HG02610 (cell line): ENCODE data around the gene KLF1.
"Not testable (repeated sequence)": the region's sequence is repeated elsewhere in the genome, so short reads cannot be mapped to it uniquely, and the experiment has no call there.

Source experiments
- ATAC-seq: cut with Tn5 transposase; IDR thresholded peaks from one replicate; pipeline ENCODE4 v1.9.1; 2021; ENCODE audit warnings: mild to moderate bottlenecking, moderate library complexity; ENCODE audit not compliant: unreplicated experiment

Gene KLF1

DNA sequence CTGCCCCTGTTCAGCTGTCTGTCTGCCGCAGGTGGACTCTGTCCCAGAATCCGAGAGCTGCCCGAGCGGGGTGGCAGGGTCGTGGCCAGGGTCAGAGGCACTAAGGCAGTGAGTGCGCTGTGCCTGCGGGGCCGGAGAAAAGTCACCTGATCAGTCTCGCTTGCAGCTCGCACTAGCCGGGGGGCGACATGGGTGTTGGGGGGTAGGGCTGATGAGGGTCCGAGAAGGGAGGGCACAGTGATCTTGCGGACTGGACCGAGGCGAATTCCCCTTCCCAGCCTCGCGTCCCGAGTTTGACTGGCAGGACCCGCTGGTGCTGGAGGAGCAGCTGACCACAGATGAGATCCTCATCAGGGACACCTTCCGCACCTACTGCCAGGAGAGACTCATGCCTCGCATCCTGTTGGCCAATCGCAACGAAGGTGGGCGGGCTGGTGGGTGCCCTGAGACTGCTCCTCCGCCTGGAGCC is 4.6 kb upstream of the KLF1 start:
- no peak for ATAC-seq

DNA sequence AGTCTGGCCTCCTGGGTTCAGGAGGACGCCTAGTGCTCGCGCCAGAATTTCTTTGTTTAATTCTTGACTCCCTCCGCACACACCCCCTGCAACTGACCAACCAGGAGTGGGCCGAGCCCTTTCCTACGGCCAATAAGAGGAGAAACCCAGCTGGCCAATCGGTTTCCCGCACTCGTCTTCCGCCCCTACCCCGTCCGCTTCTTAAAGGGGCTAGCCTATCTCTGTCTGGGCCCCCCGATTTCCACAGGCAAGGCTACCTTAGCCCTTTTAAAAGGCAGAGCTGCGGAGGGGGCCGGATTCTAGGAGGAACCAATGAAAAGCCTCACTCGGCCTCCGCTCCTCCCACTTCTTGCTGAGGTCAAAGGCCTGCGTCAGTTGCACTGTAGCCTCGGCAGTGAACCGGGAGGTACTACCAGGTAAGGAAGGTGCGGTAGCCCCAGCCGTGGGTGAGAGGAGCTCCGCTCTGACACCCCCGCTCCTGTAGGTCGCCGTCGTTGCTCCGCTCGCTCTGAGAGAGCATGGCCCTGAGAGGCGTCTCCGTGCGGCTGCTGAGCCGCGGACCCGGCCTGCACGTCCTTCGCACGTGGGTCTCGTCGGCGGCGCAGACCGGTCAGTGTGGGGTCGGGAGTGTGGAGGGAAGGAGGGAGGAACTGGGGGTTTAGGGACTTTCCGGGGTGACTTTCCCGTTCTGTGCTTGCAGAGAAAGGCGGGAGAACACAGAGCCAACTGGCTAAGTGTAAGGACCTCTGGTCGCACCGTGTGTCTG is 4.0 kb upstream of the KLF1 start, which contains the start of gene GCDH:
Gene GCDH, plus strand, starts transcription at position 374 of the 766 bp plus-strand sequence. Its CDS starts 145 bp downstream, at position 519.
- peak; percentile 92 for ATAC-seq

- not testable (repeated sequence) for ATAC-seq
Measured at GRCh38 chr19:12890299-12890786, 3.3 kb upstream of the KLF1 start.

DNA sequence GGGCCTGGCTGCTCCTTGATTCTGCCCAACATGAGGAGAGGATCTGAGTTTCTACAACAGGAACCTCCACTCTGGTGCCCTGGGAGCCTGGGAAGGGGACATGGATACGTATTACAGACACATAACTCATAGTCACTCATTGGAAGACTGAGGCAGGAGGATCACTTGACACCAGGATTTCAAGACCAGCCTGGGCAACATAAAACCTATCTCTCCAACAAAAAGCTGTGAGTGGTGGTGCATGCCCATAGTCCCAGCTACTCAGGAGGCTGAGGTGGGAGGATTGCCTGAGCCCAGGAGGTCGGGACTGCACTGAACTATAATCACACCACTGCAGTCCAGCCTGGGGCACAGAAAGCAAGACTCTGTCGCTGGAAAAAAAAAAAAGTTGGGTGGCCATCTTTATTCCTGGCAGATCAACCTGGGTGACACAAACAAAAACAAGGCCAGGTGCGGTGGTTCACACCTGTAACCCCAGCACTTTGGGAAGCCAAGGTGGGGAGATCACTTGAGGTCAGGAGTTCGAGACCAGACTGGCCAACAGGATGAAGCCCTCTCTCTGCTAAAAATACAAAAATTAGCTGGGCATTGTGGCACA is 1.1 kb upstream of the KLF1 start:
- no peak for ATAC-seq

GRCh38 chr19:12886651-12886968 is 391 bp downstream of the KLF1 start:
- no peak for ATAC-seq

GRCh38 chr19:12885749-12886650 is 1.0 kb downstream of the KLF1 start:
- no peak for ATAC-seq

DNA sequence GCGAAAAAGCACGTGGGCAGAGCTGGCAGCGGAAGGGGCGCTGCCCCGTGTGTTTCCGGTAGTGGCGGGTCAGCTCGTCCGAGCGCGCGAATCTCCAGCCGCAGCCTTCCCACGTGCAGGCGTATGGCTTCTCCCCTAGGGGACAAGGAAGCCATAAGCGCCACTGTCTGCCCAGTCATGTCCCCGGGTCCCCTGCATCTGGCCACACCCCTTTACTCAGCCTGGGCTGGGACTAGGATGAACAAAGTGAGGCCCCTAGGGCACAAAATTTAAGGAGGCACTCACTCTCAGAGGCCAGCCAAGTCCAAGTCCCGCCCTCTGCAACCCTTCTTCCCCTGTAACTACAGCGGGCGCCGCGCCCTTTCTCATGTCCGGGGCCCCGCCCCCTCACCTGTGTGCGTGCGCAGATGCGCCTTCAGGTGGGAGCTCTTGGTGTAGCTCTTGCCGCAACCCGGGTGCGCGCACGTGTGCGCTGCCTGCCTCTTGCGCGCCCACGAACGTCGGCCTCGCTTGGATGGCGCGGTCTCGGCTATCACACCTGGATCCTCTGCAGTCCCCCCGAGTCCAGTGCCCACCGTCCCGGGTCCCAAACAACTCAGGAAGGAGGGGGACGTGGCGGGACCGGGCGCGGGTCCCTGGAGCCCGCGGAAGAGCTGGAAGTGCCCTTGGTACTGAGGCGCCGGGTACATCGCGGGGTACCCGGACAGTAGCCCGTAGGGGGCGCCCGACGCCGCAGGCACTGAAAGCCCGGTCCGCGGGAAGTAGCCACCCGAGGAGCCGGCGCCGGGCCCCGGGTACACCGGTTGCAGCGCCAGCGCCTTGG is 1.9 kb downstream of the KLF1 start:
- no peak for ATAC-seq

- ATAC-seq: no peak
Measured at GRCh38 chr19:12884627-12884925, 2.4 kb downstream of the KLF1 start.

- no peak for ATAC-seq
Measured at GRCh38 chr19:12884202-12884601, 2.8 kb downstream of the KLF1 start.

GRCh38 chr19:12882589-12882988 is 4.4 kb downstream of the KLF1 start:
- no peak for ATAC-seq

GRCh38 chr19:12881172-12881808 is 5.7 kb downstream of the KLF1 start, which contains the start of gene DNASE2:
TSS of gene DNASE2 (minus strand) at chr19:12881449. CDS start at chr19:12881375, 74 bp downstream.
- peak; percentile 79 for ATAC-seq

GRCh38 chr19:12880551-12881171 is 6.3 kb downstream of the KLF1 start:
- no peak for ATAC-seq

- ATAC-seq: no peak
Measured at GRCh38 chr19:12875086-12875485, 11.9 kb downstream of the KLF1 start.

GRCh38 chr19:12873891-12874745 is 12.9 kb downstream of the KLF1 start:
- no peak for ATAC-seq

- no peak for ATAC-seq
Measured at GRCh38 chr19:12872941-12873890, 13.8 kb downstream of the KLF1 start.

DNA sequence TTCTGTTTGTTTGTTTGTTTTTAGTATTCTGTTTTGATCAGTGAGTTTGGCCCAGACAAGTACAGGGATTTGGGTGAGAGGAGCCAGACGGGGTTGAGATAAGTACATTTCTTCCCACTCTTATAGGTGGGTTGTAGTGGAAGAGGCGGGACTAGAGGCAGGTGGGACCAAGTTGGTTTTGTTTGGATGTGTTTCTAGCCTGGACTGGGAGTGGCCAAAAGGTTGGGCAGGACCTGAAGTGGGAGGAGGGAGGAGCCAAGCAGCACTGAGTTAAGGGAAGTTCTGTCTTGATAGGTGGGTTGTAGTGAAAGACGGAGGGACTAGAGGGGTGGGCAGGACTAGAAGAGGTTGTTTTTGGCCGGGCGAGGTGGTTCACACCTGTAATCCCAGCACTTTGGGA is 14.7 kb downstream of the KLF1 start:
- ATAC-seq: no peak

DNA sequence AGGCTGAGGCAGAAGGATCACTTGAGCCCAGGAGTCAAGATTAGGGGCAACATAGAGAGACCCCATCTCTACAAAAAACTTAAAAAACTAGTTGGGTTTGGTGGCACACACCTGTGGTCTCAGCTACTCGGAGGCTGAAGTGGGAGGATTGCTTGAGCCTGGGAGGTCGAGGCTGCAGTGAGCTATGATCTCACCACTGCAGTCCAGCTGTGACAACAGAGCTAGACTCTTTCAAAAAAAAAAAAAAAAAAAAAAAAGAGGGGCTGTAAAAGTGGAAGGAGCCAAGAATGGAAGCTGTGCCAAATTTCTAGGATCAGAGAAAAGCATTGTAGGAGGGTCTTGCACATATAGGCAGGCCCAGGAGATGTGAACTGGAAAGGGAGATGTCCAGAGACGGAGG is 15.3 kb downstream of the KLF1 start:
- ATAC-seq: no peak
